K562 (cell line): ENCODE data around the gene ERAL1. TPM values are rescaled to one million over a fixed set of nuclear protein-coding genes. Genes with fewer than 3 reads are reported as not detected.

ENCODE experiments used
- BACH1 ChIP-seq: fragments of 200-800 bp; sonication (Bioruptor generic); IDR thresholded peaks from 2 replicates; pipeline ENCODE4 v1.6.1; 2016; ENCODE audit warnings: missing genetic modification characterization, missing compliant biosample characterization
- CHD1 ChIP-seq: fragments of 200-600 bp; sonication (generic); IDR thresholded peaks from one replicate; pipeline ENCODE4 v1.6.1; 2012; ENCODE audit warnings: mild to moderate bottlenecking, moderate library complexity, low read length, inconsistent platforms
- CTBP1 ChIP-seq: fragments of 450-650 bp; IDR thresholded peaks from 2 replicates; pipeline ENCODE4 v1.6.1; 2016; ENCODE audit warnings: borderline replicate concordance
- HES1 ChIP-seq: fragments of 450-650 bp; IDR thresholded peaks from 2 replicates; pipeline ENCODE4 v1.6.1; 2016; ENCODE audit warnings: low read depth, mild to moderate bottlenecking, moderate library complexity
- HSF4 ChIP-seq: fragments of 250-450 bp; sonication (Bioruptor Pico); IDR thresholded peaks from 2 replicates; pipeline ENCODE4 v2.1.2; 2022; ENCODE audit warnings: mild to moderate bottlenecking, moderate library complexity, borderline replicate concordance
- KHSRP ChIP-seq: fragments of 450-650 bp; IDR thresholded peaks from 2 replicates; pipeline ENCODE4 v1.6.1; 2017
- LARP7 ChIP-seq: fragments of 450-650 bp; IDR thresholded peaks from 2 replicates; pipeline ENCODE4 v1.6.1; 2016
- MYNN ChIP-seq, 2 experiments: sonication (generic); formaldehyde crosslinking in 1 of 2; IDR thresholded peaks; 2 replicates each; pipeline versions ENCODE4 v1.5.0 to v1.6.1; 2016 to 2020; ENCODE audit warnings: antibody characterized with exemption in 1 of 2, missing genetic modification reagents in 1 of 2
- NFIC ChIP-seq: fragments of 450-650 bp; IDR thresholded peaks from 2 replicates; pipeline ENCODE4 v1.6.1; 2017; ENCODE audit warnings: mild to moderate bottlenecking, inconsistent platforms
- NFRKB ChIP-seq: fragments of 450-650 bp; IDR thresholded peaks from 2 replicates; pipeline ENCODE4 v1.6.1; 2016; ENCODE audit warnings: low read depth
- PTBP1 ChIP-seq: fragments of 200-400 bp; formaldehyde crosslinking; IDR thresholded peaks from 2 replicates; pipeline ENCODE4 v1.6.1; 2017; ENCODE audit warnings: low read depth, low read length
- PURB ChIP-seq: sonication (generic); formaldehyde crosslinking; IDR thresholded peaks from 2 replicates; pipeline ENCODE4 v1.9.0; 2021; ENCODE audit warnings: low read depth, mild to moderate bottlenecking, missing genetic modification reagents
- SMARCE1 ChIP-seq: fragments of 450-650 bp; IDR thresholded peaks from 2 replicates; pipeline ENCODE4 v1.7.1; 2016; ENCODE audit warnings: mild to moderate bottlenecking
- ZBTB8A ChIP-seq: fragments of 450-650 bp; IDR thresholded peaks from 2 replicates; pipeline ENCODE4 v1.6.1; 2018; ENCODE audit warnings: mild to moderate bottlenecking, moderate library complexity; ENCODE audit not compliant: partially characterized antibody
- ZNF232 ChIP-seq: sonication (generic); formaldehyde crosslinking; IDR thresholded peaks from 2 replicates; pipeline ENCODE4 v1.8.0; 2022; ENCODE audit warnings: mild to moderate bottlenecking, missing genetic modification reagents
- ZNF444 ChIP-seq: fragments of 250-450 bp; sonication (Bioruptor Pico); IDR thresholded peaks from 2 replicates; pipeline ENCODE4 v1.4.0; 2020; ENCODE audit warnings: mild to moderate bottlenecking, moderate library complexity
- ZNF785 ChIP-seq: fragments of 250-450 bp; sonication (Bioruptor Pico); IDR thresholded peaks from 2 replicates; pipeline ENCODE4 v1.4.0; 2020; ENCODE audit warnings: mild to moderate bottlenecking
- polyA plus RNA-seq, 8 experiments: library from polyadenylated mRNA; depleted of rRNA in 4 of 8; stranded (reverse) in 5 of 8; unstranded in 3 of 8; fragments of >200 nt; fragmentation: Nextera tagmentation in 2 of 8; fragmentation: Illumina TruSeq in 1 of 8; extraction: Ambion mirVana in 2 of 8; extraction: Trizol in 1 of 8; gene quantifications; 2 replicates each; pipeline versions ENCODE4 v1.2.1 to v1.2.3, GENCODE V29; 2011 to 2014; ENCODE audit warnings: inconsistent platforms in 1 of 8, missing spikeins in 1 of 8
- total RNA-seq, 7 experiments: library from RNA; depleted of rRNA in 6 of 7; stranded (reverse); fragments of >200 nt in 6 of 7; fragmentation: Illumina TruSeq in 2 of 7; extraction: Trizol in 2 of 7; gene quantifications; 2 replicates each; pipeline versions ENCODE4 v1.2.1 to v1.2.3, GENCODE V29; 2011 to 2021; ENCODE audit warnings: low replicate concordance in 1 of 7
- TF ChIP-seq, protein P1 (sequence below): sonication (generic); formaldehyde crosslinking; IDR thresholded peaks from 2 replicates; pipeline ENCODE4 v1.8.1; 2023; ENCODE audit warnings: mild to moderate bottlenecking, missing genetic modification reagents
- TF ChIP-seq, protein P2 (sequence below): sonication (generic); formaldehyde crosslinking; IDR thresholded peaks from 2 replicates; pipeline ENCODE4 v1.8.0; 2022; ENCODE audit warnings: mild to moderate bottlenecking, missing genetic modification reagents
- TF ChIP-seq, protein P3 (sequence below): fragments of 200-800 bp; sonication (Bioruptor generic); IDR thresholded peaks from 2 replicates; pipeline ENCODE4 v1.6.1; 2017; ENCODE audit warnings: missing genetic modification characterization, missing compliant biosample characterization
- TF ChIP-seq, protein P4 (sequence below): fragments of 250-450 bp; sonication (Bioruptor Pico); IDR thresholded peaks from 2 replicates; pipeline ENCODE4 v1.8.0; 2021; ENCODE audit warnings: mild to moderate bottlenecking, moderate library complexity
- TF ChIP-seq, protein P5 (sequence below): sonication (generic); formaldehyde crosslinking; IDR thresholded peaks from 2 replicates; pipeline ENCODE4 v1.8.0; 2023; ENCODE audit warnings: mild to moderate bottlenecking, missing genetic modification reagents

The ERAL1 gene
- total and polyA plus RNA-seq, 9 of the 15 experiments (the other 6 are each of a cell fraction or from before 2014, with no cell fraction given): 37.5 to 351 (median 106) TPM

- TF ChIP-seq, protein P1, sequence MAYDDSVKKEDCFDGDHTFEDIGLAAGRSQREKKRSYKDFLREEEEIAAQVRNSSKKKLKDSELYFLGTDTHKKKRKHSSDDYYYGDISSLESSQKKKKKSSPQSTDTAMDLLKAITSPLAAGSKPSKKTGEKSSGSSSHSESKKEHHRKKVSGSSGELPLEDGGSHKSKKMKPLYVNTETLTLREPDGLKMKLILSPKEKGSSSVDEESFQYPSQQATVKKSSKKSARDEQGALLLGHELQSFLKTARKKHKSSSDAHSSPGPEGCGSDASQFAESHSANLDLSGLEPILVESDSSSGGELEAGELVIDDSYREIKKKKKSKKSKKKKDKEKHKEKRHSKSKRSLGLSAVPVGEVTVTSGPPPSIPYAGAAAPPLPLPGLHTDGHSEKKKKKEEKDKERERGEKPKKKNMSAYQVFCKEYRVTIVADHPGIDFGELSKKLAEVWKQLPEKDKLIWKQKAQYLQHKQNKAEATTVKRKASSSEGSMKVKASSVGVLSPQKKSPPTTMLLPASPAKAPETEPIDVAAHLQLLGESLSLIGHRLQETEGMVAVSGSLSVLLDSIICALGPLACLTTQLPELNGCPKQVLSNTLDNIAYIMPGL (CRISPR knock-in tag): no peak
- TF ChIP-seq, protein P2, sequence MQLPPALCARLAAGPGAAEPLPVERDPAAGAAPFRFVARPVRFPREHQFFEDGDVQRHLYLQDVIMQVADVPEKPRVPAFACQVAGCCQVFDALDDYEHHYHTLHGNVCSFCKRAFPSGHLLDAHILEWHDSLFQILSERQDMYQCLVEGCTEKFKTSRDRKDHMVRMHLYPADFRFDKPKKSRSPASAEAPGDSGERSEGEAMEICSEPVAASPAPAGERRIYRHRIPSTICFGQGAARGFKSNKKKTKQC (CRISPR knock-in tag): no peak
- TF ChIP-seq ZNF232 (CRISPR knock-in tag) (no peak), CTBP1 (peak; percentile 35; the same call in 1 of the 2 replicates), ZNF444 (CRISPR knock-in tag) (no peak), ZNF785 (CRISPR knock-in tag) (no peak), PURB (CRISPR knock-in tag) (no peak), LARP7 (no peak), ZBTB8A (no peak), SMARCE1 (peak; percentile 25; the same call in 1 of the 2 replicates), BACH1 (no peak), HSF4 (no peak), HES1 (no peak), NFIC (peak; percentile 51), PTBP1 (no peak), NFRKB (no peak), KHSRP (no peak), CHD1 (no peak), MYNN (IDR thresholded peaks at IDR 0.05) (no peak), MYNN (CRISPR knock-in tag; IDR thresholded peaks at IDR 0.05) (no peak)
- TF ChIP-seq, protein P3, sequence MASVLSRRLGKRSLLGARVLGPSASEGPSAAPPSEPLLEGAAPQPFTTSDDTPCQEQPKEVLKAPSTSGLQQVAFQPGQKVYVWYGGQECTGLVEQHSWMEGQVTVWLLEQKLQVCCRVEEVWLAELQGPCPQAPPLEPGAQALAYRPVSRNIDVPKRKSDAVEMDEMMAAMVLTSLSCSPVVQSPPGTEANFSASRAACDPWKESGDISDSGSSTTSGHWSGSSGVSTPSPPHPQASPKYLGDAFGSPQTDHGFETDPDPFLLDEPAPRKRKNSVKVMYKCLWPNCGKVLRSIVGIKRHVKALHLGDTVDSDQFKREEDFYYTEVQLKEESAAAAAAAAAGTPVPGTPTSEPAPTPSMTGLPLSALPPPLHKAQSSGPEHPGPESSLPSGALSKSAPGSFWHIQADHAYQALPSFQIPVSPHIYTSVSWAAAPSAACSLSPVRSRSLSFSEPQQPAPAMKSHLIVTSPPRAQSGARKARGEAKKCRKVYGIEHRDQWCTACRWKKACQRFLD (CRISPR knock-in tag): no peak
- TF ChIP-seq, protein P4, sequence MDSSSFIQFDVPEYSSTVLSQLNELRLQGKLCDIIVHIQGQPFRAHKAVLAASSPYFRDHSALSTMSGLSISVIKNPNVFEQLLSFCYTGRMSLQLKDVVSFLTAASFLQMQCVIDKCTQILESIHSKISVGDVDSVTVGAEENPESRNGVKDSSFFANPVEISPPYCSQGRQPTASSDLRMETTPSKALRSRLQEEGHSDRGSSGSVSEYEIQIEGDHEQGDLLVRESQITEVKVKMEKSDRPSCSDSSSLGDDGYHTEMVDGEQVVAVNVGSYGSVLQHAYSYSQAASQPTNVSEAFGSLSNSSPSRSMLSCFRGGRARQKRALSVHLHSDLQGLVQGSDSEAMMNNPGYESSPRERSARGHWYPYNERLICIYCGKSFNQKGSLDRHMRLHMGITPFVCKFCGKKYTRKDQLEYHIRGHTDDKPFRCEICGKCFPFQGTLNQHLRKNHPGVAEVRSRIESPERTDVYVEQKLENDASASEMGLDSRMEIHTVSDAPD (CRISPR knock-in tag): no peak
- TF ChIP-seq, protein P5, sequence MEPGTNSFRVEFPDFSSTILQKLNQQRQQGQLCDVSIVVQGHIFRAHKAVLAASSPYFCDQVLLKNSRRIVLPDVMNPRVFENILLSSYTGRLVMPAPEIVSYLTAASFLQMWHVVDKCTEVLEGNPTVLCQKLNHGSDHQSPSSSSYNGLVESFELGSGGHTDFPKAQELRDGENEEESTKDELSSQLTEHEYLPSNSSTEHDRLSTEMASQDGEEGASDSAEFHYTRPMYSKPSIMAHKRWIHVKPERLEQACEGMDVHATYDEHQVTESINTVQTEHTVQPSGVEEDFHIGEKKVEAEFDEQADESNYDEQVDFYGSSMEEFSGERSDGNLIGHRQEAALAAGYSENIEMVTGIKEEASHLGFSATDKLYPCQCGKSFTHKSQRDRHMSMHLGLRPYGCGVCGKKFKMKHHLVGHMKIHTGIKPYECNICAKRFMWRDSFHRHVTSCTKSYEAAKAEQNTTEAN (CRISPR knock-in tag): no peak
Observed at GRCh38 chr17:28807925-28808634, 46.7 kb upstream of the ERAL1 start (continued).
